ENCODE results near the gene NSA2.
"Not testable (repeated sequence)": the region's sequence is repeated elsewhere in the genome, so short reads cannot be mapped to it uniquely, and the experiment has no call there.

NSA2 gene

DNA sequence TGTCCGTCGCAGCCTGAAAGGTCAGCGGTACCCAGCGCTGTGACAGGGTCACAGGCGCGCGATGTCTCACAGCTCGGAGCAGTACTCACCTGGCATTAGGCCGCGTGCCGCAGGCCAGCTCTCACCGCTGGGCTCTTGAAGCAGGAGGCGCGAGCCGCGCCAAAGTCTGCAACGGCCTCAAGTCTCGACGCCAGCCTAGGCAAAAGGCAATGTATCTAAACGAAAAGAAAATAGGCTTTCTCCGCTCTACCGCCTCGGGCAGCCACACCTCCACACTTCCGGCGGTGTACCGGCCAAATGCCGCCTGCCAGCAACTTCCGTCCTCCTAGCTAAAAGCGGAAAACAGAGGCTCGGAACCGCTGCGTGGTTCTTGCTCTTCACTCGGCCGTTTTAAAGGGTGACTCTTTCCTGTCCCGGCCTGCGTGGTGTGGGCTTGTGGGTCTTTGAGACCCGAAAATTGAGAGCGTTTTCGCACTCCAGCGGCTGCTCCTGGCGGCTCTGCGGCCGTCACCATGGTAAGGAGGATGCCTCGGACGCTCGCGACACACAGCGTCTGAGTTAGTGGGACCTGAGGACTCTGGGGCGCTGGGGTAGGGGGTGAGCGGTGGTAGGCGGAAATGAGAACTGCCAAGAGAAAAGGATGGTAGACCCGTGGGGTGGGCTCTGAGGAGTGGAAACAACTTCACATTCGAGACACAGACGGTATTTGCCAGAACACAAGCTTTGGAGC, at the start of gene NSA2, which contains the start of gene GFM2:
Gene NSA2, plus strand, starts transcription at position 401 of the 730 bp plus-strand sequence. Its CDS starts 112 bp downstream, at position 513.
Gene GFM2, minus strand, starts transcription at position 269 of the 730 bp plus-strand sequence. CDS start 3,375 bp downstream, outside the sequence.
- DNase-seq (ENCODE audit: low read depth in 2 of 2, low spot score in 1 of 2): peak; percentile 85 to 86

GRCh38 chr5:74717596-74717995, 49.5 kb upstream of the NSA2 start:
- no peak for DNase-seq (ENCODE audit: low read depth in 2 of 2, low spot score in 1 of 2)

- no peak for DNase-seq (ENCODE audit: low read depth in 2 of 2, low spot score in 1 of 2)
Observed at GRCh38 chr5:74722271-74722670, 44.8 kb upstream of the NSA2 start.

DNA sequence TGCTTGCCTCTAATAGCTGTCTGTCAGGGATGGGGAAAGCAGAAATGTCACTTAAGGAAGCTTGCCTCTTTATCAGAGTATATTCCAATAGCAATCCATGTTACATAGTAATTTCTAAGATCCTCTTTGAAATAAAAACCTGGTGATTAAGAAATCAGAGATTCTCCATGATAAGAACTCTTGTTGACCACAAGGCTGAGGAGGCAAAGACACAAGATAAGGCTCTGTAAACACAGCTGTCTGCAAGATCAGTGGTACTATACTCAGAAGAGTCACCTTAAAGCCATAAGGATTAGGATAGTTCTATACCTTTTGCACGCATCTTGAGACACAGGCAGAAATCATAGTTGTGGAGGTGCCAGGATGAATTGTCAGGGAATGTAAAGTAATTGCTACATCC, 41.7 kb upstream of the NSA2 start:
- DNase-seq (ENCODE audit: low read depth in 2 of 2, low spot score in 1 of 2): no peak

DNA sequence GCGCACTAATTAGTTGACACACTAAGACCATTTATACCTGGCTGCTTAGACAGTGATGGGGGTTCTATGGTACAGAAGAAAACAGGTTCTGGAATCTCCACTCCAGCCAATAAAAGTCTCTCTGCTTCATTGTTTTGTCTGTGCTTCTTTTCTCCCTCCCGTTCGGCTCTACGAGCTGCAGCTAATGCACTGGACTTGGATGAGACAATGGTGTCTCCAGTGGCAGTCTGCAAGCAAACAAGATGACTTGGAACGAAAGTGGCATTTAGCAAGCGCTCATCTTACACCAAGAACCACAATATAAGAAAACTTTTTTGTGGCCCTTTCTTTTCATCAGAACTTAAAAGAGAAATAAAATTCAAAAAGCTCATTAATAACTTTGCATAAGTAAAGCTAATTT, 30.3 kb upstream of the NSA2 start:
- DNase-seq (ENCODE audit: low read depth in 2 of 2, low spot score in 1 of 2): no peak

DNA sequence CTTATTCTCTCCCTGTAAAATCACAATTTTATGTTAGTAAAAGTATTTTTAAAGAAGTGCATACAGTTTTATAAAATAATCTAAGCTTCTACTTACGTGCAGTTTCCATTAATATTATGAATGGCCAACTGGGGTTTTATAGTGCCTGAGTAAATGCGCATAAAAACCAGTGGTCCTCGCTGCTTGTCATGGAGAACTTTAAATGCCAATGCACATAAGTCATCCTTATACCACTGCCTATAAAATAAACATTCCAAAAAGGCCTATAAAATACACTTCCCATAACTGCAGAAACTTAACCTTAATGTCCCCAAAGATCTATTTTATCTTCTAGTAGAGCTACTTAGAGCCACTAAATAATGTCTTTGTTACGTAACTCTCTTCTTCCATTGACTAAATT, 28.6 kb upstream of the NSA2 start:
- no peak for DNase-seq (ENCODE audit: low read depth in 2 of 2, low spot score in 1 of 2)

DNA sequence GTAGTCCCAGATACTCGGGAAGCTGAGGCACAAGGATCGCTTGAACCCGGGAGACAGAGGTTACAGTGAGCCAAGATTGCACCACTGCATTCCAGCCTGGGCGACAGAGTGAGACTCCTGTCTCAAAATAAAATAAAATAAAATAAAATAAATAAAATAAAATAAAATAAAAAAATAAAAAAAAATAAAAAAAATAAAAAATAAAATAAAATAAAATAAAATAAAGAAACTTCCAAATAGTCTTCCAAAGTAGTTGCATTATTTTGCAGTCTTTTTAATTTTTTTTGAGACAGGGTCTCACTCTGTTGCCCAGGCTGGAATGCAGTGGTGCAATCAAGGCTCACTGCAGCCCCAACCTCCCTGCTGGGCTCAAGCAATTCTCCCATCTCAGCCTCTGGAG, 18.3 kb upstream of the NSA2 start:
- DNase-seq (ENCODE audit: low read depth in 2 of 2, low spot score in 1 of 2): not testable (repeated sequence)

DNA sequence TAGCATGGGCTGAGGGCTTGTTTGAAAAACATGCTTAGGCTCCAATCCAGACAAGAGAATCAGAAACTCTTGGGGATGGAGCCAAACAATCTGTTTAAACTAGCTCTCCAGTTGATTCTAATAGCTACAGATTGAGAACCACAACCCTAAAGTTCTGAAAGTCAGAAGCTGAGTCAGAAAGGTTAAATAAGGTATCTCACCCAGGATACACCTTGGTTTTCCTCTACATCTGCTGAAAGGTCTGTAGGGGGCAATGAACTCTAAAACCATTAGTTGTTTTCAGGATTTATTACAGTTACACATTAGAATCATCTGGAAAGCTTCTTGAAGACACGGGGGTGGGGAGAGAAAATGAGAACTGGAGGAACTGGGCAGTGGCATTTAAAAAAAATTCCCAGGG, 5.8 kb upstream of the NSA2 start:
- DNase-seq (ENCODE audit: low read depth in 2 of 2, low spot score in 1 of 2): no peak

DNA sequence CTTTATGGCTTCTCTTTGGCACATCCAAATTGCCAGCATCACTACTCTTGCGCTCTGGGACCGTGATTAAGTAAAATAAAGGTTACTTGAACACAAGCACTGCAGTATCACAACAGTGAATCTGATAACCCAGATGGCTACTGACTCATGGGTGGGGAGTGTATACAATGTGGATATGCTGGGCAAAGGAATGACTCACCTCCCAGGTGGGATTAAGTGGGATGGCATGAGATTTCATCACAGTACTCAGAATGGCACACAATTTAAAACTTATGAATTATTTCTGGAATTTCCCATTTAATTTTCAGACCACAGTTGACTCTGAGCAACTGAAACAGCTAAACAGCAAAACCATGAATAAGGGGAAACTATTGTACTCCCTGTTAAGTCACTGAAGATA, 4.5 kb upstream of the NSA2 start:
- no peak for DNase-seq (ENCODE audit: low read depth in 2 of 2, low spot score in 1 of 2)

DNA sequence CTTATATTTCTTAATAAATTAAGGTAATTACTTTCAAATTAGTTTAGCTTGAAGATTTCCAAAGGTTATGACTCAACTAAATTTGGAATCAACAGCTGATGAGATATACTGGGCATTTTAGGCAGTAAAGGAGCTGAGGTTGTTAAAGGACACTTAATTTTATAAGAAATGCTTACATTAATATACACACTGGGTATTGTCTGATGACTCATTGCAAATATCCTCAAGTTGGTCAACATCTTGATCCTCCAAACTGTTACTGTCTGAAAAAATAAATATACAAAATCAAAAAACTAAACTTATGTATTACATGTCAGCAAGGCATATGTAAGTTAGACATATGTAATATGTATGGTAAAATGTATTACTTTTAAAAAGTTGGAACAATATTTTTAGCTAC, 3.5 kb upstream of the NSA2 start:
- no peak for DNase-seq (ENCODE audit: low read depth in 2 of 2, low spot score in 1 of 2)

DNA sequence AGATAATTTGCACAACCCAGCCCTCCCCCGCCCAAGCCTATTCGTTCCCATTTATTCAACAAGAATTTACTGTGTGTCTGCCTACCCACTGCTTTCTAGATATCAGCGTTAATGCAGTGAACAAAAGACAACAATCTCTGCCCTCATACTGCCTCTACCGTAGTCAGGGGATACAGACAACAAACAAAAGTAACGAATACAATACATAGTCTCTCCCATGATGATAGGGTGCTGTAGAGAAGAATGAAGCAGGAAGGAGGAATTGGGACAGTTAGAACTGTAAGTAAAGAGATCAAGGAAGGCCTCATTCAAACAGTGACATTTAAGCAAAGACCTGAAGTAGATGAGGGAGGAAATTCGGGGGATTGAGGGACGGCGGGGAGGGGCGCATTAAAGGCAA, 1.8 kb upstream of the NSA2 start:
- no peak for DNase-seq (ENCODE audit: low read depth in 2 of 2, low spot score in 1 of 2)

DNA sequence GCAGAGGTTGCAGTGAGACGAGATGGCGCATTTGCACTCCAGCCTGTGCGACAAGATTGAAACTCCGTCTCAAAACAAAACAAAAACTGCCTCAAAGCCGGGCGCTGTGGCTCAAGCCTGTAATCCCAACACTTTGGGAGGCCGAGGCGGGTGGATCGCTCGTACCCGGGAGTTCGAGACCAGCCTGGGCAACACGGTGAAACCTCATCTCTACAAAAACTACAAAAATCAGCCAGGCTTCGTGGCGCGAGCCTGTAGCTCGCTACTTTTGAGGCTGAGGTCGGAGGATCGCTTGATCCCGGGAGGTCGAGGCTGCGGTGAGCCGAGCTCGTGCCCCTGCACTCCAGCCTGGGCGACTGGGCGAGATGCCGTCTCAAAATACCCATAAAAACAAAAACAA, 1.1 kb upstream of the NSA2 start:
- DNase-seq (ENCODE audit: low read depth in 2 of 2, low spot score in 1 of 2): no peak

- no peak for DNase-seq (ENCODE audit: low read depth in 2 of 2, low spot score in 1 of 2)
Observed at GRCh38 chr5:74766418-74766848, 616 bp upstream of the NSA2 start.

- DNase-seq (ENCODE audit: low read depth in 2 of 2, low spot score in 1 of 2): no peak
Observed at GRCh38 chr5:74767579-74767913, 497 bp downstream of the NSA2 start.

GRCh38 chr5:74772359-74772758, 5.3 kb downstream of the NSA2 start:
- no peak for DNase-seq (ENCODE audit: low read depth in 2 of 2, low spot score in 1 of 2)

GRCh38 chr5:74778609-74779008, 11.6 kb downstream of the NSA2 start:
- DNase-seq (ENCODE audit: low read depth in 2 of 2, low spot score in 1 of 2): no peak

- DNase-seq (ENCODE audit: low read depth in 2 of 2, low spot score in 1 of 2): no peak
Observed at GRCh38 chr5:74786851-74787250, 19.8 kb downstream of the NSA2 start.

- no peak for DNase-seq (ENCODE audit: low read depth in 2 of 2, low spot score in 1 of 2)
Observed at GRCh38 chr5:74787424-74787823, 20.4 kb downstream of the NSA2 start.

DNA sequence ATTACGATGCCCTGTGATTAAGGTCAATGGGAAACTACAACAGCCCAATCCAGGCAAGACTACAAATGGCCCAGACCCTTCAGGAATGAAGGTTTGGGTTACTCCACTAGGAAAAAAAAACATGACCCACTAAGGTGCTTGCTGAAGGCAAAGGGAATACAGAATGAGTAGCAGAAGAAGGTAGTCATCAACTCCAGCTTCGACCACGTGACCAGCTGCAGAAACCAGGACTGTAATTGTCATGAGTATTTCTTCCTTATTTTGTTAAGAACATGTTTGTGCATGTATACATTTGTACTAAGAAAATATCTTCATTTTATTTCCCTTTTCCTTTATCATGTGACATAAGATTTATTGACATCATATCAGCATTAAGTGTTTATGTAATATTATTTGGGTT, 24.6 kb downstream of the NSA2 start:
- not testable (repeated sequence) for DNase-seq (ENCODE audit: low read depth in 2 of 2, low spot score in 1 of 2)

DNA sequence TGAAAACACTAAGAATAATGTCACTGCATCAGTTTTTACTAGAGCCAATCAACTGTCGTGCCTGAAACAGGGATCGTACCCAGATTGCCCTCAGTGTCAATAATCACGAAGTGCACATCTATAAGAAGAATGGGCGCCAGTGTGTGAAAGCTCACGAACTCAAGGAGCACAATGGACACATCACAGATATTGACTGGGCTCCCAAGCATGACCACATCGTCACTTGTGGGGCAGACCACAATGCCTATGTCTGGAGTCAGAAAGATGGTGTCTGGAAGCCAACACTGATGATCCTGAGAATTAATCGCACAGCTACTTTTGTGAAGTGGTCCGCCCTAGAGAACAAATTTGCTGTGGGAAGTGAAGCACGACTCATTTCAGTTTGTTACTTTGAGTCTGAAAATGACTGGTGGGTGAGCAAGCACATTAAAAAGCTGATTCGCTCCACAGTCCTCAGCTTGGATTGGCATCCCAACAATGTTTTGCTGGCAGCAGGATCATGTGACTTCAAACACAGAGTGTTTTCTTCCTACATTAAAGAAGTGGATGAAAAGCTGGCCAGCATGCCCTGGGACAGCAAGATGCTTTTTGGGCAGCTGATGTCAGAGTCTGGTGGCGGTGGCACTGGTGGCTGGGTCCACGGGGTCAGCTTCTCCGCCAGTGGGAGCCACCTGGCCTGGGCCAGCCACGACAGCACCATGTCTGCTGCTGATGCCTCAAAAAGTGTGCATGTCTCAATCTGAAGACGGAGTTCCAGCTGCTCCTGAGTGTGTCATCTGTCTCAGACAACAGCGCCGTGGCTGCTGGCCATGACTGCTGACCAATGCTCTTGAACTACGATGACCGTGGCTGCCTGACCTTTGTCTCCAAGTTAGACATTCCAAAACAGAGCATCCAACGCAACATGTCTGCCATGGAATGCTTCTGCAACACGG, 32.2 kb downstream of the NSA2 start:
- no peak for DNase-seq (ENCODE audit: low read depth in 2 of 2, low spot score in 1 of 2)

- DNase-seq (ENCODE audit: low read depth in 2 of 2, low spot score in 1 of 2): no peak
Observed at GRCh38 chr5:74801197-74801596, 34.1 kb downstream of the NSA2 start.

- DNase-seq (ENCODE audit: low read depth in 2 of 2, low spot score in 1 of 2): no peak
Observed at GRCh38 chr5:74801941-74802340, 34.9 kb downstream of the NSA2 start.
